Right lobe of liver (tissue), 6 donors: ENCODE data around the gene CYB5R3. TPM values are rescaled to one million over a fixed set of nuclear protein-coding genes. Genes with fewer than 3 reads are reported as not detected.

ENCODE experiments used
- ATAC-seq, 4 donors: fragments of 200-7000 bp; cut with Tn5 transposase; one replicate each; pipeline ENCODE4 v1.9.1; 2020; ENCODE audit warnings: mild to moderate bottlenecking in 4 of 4, moderate library complexity in 4 of 4
- DNase-seq, 3 donors: peaks; one replicate each; pipeline ENCODE4 v3.0.0-alpha.2; 2020
- H3K27ac ChIP-seq, 3 donors: fragments of 200-600 bp; one replicate each; pipeline ENCODE4 v1.8.0; 2022
- H3K27me3 ChIP-seq, 2 donors: fragments of 200-600 bp; one replicate each; pipeline ENCODE4 v1.8.0; 2022
- H3K36me3 ChIP-seq, 4 donors: fragments of 200-600 bp; sonication (generic) in 1 of 4; one replicate each; pipeline versions ENCODE4 v1.5.1 to v1.8.0; 2017 to 2022; ENCODE audit warnings: control low read depth in 1 of 4
- H3K4me1 ChIP-seq, 4 donors: fragments of 200-600 bp; sonication (generic) in 1 of 4; one replicate each; pipeline versions ENCODE4 v1.5.1 to v1.8.0; 2017 to 2022; ENCODE audit warnings: control low read depth in 1 of 4
- H3K4me3 ChIP-seq, 3 donors: fragments of 200-600 bp; one replicate each; pipeline ENCODE4 v1.8.0; 2022
- H3K9me3 ChIP-seq, 4 donors: fragments of 200-600 bp; sonication (generic) in 1 of 4; one replicate each; pipeline versions ENCODE4 v1.5.1 to v1.8.0; 2017 to 2022; ENCODE audit warnings: control low read depth in 1 of 4
- POLR2A ChIP-seq: fragments of 450-650 bp; IDR thresholded peaks from one replicate; pipeline ENCODE4 v1.6.1; 2017; ENCODE audit warnings: antibody characterized with exemption, mild to moderate bottlenecking
- WGBS: methylation state at CpG from one replicate; pipeline ENCODE4 v1.1.6; 2018; ENCODE audit warnings: low coverage, low lambda C conversion rate; ENCODE audit not compliant: insufficient coverage; ENCODE audit errors: missing lambda C conversion rate; 5-methylcytosine and 5-hydroxymethylcytosine counted together
- intact Hi-C, 2 donors: fragments of 100-400 bp; cut with DNase I; formaldehyde crosslinking; loops; one replicate each; pipeline versions ENCODE4 v1.11.2 to v1.14.1; 2022
- total RNA-seq, 6 experiments: library from RNA; depleted of rRNA in 2 of 6; stranded (reverse); fragments of >200 nt in 2 of 6; fragmentation: NEBNext Ultra II Directional in 3 of 6; extraction: Animal tissue kit (Norgen Biotek cat#: 25700) in 3 of 6; gene quantifications; one replicate each; pipeline versions ENCODE4 v1.1.0 to v1.2.4, GENCODE V29; 2016 to 2023
- TF ChIP-seq, protein P1 (sequence below), 4 donors: fragments of 200-600 bp in 3 of 4; fragments of 450-650 bp in 1 of 4; IDR thresholded peaks; one replicate each; pipeline versions ENCODE4 v1.5.1 to v1.8.0; 2016 to 2022; ENCODE audit warnings: antibody characterized with exemption in 4 of 4, mild to moderate bottlenecking in 2 of 4
- donor health status: DM: no; HTN: yes; CAD: no.
- donor health status: DM: no; HTN: no; CAD: no.
- donor health status: DM: no; HTN: no; CAD: no.
- donor health status: DM: no; HTN: yes; CAD: no.
- donor health status: DM: no; HTN: yes; CAD: no.

Gene CYB5R3
- total RNA-seq, 6 experiments from 2014 or later, result 146 to 211 (median 170) TPM

DNA sequence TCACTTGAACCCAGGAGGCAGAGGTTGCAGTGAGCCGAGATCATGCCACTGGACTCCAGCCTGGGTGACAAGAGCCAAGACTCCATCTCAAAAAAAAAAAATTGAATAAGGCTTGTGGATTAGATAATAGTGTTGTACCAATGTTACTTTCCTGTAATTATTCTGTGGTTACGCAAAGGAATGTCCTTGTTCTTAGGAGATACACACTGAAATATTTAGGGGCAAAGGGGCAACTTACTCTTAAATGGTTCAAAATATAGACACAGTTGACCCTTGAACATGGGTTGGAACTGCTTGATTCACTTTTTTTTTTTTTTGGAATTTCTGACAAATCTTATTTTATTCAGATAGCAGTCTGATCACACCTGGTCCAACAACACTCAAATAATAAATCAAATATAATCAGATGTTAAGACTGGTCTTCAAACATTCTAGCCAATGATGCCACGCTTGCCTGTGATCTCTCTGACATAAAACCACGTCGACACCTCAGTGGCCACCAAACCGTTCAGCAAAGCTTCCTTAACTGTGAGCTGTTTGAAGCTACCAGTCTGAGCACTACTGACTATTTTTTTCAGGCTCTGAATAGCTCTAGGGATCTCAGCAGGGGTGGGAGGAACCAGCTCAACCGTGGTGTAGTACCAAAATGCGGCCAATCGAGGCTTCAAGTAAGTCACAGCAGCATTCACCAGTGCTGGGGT lies 9.5 kb downstream of the CYB5R3 start:
- ATAC-seq, result no peak
- 82% methylated on average over 9 of the region's 9 CpGs for WGBS
- DNase-seq, result no peak
- peaks cover 0 to 11% (median 5%) of the 10 kb centered on the region in 4 donors for H3K36me3 ChIP-seq
- no peak overlapping the region for H3K27ac ChIP-seq
- peaks cover 2 to 40% (median 21%) of the 10 kb centered on the region in 4 donors for H3K4me1 ChIP-seq
- TF ChIP-seq, protein P1, sequence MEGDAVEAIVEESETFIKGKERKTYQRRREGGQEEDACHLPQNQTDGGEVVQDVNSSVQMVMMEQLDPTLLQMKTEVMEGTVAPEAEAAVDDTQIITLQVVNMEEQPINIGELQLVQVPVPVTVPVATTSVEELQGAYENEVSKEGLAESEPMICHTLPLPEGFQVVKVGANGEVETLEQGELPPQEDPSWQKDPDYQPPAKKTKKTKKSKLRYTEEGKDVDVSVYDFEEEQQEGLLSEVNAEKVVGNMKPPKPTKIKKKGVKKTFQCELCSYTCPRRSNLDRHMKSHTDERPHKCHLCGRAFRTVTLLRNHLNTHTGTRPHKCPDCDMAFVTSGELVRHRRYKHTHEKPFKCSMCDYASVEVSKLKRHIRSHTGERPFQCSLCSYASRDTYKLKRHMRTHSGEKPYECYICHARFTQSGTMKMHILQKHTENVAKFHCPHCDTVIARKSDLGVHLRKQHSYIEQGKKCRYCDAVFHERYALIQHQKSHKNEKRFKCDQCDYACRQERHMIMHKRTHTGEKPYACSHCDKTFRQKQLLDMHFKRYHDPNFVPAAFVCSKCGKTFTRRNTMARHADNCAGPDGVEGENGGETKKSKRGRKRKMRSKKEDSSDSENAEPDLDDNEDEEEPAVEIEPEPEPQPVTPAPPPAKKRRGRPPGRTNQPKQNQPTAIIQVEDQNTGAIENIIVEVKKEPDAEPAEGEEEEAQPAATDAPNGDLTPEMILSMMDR (IDR thresholded peaks at IDR 0.05), result no peak
- no peak for TF ChIP-seq POLR2A
- no peaks in the 10 kb centered on the region for H3K27me3 ChIP-seq
- no peaks in the 10 kb centered on the region for H3K9me3 ChIP-seq
- intact Hi-C loops, result no loop called here
- no peak overlapping the region for H3K4me3 ChIP-seq

DNA sequence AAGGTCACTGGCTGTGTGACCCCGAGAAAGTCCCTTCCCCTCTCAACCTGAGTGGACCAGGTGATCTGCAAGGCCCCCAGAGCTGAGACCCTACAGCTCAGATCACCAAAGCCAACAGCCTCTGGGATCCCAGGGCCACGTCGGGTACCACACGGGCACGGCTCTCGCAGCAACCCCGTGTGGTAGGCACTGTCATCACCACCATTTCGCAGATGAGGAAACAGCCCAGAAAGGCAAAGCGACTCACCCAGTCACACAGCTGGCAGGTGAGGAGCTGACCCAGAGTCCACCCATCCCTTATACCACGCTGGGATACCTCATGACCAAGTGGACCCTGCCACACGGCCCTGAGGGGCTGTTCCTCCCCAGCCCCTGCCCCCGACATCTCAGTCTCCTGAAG lies 11.6 kb downstream of the CYB5R3 start:
- ATAC-seq (peak in 1 of 4 donors; percentile 22), DNase-seq (no peak)
- no peaks in the 10 kb centered on the region for H3K9me3 ChIP-seq
- H3K27ac ChIP-seq, result no peak overlapping the region
- no peak for TF ChIP-seq POLR2A
- TF ChIP-seq, protein P1 (IDR thresholded peaks at IDR 0.05), result no peak
- WGBS, result no CpG with 5 or more reads among the region's 12 CpGs
- no peaks in the 10 kb centered on the region for H3K27me3 ChIP-seq
- H3K36me3 ChIP-seq, result peaks cover 0 to 24% (median 8%) of the 10 kb centered on the region in 4 donors
- no peak overlapping the region for H3K4me3 ChIP-seq
- intact Hi-C loops, result no loop called here
- peaks cover 0 to 30% (median 8%) of the 10 kb centered on the region in 4 donors for H3K4me1 ChIP-seq

DNA sequence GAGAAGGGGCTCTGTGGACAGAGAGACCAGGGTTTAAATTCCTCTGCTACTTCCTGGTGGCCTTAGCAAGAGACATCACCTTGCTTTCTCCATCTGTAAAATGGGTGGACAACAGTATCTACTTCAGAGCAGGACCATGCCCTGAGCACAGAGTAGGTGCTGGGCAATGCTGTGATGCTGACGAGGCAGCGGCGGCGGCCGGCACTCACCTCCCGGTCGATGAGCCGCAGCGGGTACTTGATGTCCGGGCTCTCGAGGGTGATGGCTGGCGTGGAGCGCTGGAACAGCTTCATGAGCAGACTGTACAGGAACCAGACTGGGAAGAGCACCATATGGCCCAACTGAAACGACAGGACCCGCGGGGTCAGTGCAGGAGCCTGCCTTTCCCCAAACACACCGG lies 12.7 kb downstream of the CYB5R3 start:
- ATAC-seq, result no peak
- peaks cover 0 to 32% (median 13%) of the 10 kb centered on the region in 4 donors for H3K36me3 ChIP-seq

DNA sequence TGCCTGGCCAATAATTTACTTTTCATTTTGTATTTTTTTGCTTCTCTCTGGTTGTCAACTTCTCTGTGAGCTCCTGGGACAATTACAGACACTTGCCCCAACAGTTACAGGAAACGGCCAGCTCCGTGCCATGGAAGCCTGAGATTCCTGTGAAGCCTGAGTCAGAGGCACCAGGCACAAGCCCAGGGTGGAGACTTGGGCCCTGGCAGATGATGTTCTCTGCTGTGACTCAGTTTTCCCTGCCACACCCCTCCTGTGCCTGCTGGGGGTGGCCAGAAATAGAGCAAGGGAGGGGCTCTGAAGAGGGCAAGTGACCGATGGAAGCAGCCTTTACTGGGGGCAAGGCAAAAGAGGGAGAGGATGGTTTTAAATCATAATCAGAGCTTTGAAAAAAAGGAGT lies 13.7 kb downstream of the CYB5R3 start:
- Histone ChIP-seq H3K4me3 (no peak overlapping the region), H3K27ac (no peak overlapping the region), H3K27me3 (no peaks in the 10 kb centered on the region), H3K36me3 (peaks cover 0 to 33% (median 18%) of the 10 kb centered on the region in 4 donors), H3K9me3 (no peaks in the 10 kb centered on the region), H3K4me1 (peaks cover 0 to 20% (median 2%) of the 10 kb centered on the region in 4 donors)
- WGBS, result 90% methylated on average over 3 of the region's 3 CpGs
- DNase-seq, result no peak
- TF ChIP-seq POLR2A, result no peak
- TF ChIP-seq, protein P1 (IDR thresholded peaks at IDR 0.05), result no peak
- intact Hi-C loops, result no loop called here
- peak in 1 of 4 donors; percentile 38 for ATAC-seq

More for the DNA sequence above, 12.7 kb downstream of the CYB5R3 start:
- Histone ChIP-seq H3K4me1 (peaks cover 0 to 23% (median 4%) of the 10 kb centered on the region in 4 donors), H3K27ac (no peak overlapping the region), H3K9me3 (no peaks in the 10 kb centered on the region), H3K27me3 (no peaks in the 10 kb centered on the region), H3K4me3 (no peak overlapping the region)
- TF ChIP-seq, protein P1 (IDR thresholded peaks at IDR 0.05), result no peak
- TF ChIP-seq POLR2A, result no peak
- 88% methylated on average over 5 of the region's 17 CpGs for WGBS
- intact Hi-C loops, result no loop called here
- DNase-seq, result no peak
